Fibroblast of pulmonary artery (primary cell): ENCODE measurements around the gene TTC17.
"Not testable (repeated sequence)": the region's sequence is repeated elsewhere in the genome, so short reads cannot be mapped to it uniquely, and the experiment has no call there.

Experiments
- DNase-seq: peaks from one replicate; pipeline ENCODE4 v3.0.0-alpha.2; 2010; ENCODE audit warnings: low read depth
- H3K4me3 ChIP-seq: replicated peaks from 2 replicates; pipeline ENCODE4 v1.5.1; 2011; ENCODE audit warnings: low read depth, mild to moderate bottlenecking, control low read depth, low read length, moderate library complexity
- CTCF ChIP-seq: IDR thresholded peaks from 2 replicates; pipeline ENCODE4 v1.5.1; 2011; ENCODE audit warnings: mild to moderate bottlenecking, control low read depth, low read length, inconsistent platforms; ENCODE audit errors: missing control alignments

Gene TTC17

GRCh38 chr11:43341159-43341558 lies 17.6 kb upstream of the TTC17 start:
- no peak for TF ChIP-seq CTCF
- no peak overlapping the region for H3K4me3 ChIP-seq
- no peak for DNase-seq

- DNase-seq, H3K4me3 ChIP-seq: not testable (repeated sequence)
These were observed 7.3 kb upstream of the TTC17 start for GRCh38 chr11:43351426-43351825.

GRCh38 chr11:43354311-43354710 lies 4.4 kb upstream of the TTC17 start:
- no peak overlapping the region for H3K4me3 ChIP-seq
- TF ChIP-seq CTCF: no peak
- DNase-seq: no peak

GRCh38 chr11:43356336-43356735 lies 2.4 kb upstream of the TTC17 start:
- H3K4me3 ChIP-seq: no peak overlapping the region
- TF ChIP-seq CTCF: no peak

GRCh38 chr11:43358279-43358800 lies 380 bp upstream of the TTC17 start:
- no peak for DNase-seq
- peak overlapping the region; percentile 95 for H3K4me3 ChIP-seq
- TF ChIP-seq CTCF: no peak

More at GRCh38 chr11:43356336-43356735, 2.4 kb upstream of the TTC17 start:
- DNase-seq: no peak

GRCh38 chr11:43359422-43359818 lies 700 bp downstream of the TTC17 start:
- DNase-seq: peak; percentile 35
- peak overlapping the region; percentile 95 for H3K4me3 ChIP-seq
- no peak for TF ChIP-seq CTCF

- peak overlapping the region; percentile 95 for H3K4me3 ChIP-seq
- DNase-seq: peak; percentile 41
- TF ChIP-seq CTCF: no peak
These were observed 1.8 kb downstream of the TTC17 start for GRCh38 chr11:43360361-43361032.
